ENCODE results near the gene MCL1. TPM values are rescaled to one million over a fixed set of nuclear protein-coding genes. Genes with fewer than 3 reads are reported as not detected.
A peak's percentile ranks its signal among the peaks of the same experiment; 100 is the strongest.

Gene MCL1
- total and polyA plus RNA-seq, 10 of the 15 experiments (the other 5 are each of a cell fraction or from before 2014, with no cell fraction given), result 18.1 to 148 (median 86.4) TPM

DNA sequence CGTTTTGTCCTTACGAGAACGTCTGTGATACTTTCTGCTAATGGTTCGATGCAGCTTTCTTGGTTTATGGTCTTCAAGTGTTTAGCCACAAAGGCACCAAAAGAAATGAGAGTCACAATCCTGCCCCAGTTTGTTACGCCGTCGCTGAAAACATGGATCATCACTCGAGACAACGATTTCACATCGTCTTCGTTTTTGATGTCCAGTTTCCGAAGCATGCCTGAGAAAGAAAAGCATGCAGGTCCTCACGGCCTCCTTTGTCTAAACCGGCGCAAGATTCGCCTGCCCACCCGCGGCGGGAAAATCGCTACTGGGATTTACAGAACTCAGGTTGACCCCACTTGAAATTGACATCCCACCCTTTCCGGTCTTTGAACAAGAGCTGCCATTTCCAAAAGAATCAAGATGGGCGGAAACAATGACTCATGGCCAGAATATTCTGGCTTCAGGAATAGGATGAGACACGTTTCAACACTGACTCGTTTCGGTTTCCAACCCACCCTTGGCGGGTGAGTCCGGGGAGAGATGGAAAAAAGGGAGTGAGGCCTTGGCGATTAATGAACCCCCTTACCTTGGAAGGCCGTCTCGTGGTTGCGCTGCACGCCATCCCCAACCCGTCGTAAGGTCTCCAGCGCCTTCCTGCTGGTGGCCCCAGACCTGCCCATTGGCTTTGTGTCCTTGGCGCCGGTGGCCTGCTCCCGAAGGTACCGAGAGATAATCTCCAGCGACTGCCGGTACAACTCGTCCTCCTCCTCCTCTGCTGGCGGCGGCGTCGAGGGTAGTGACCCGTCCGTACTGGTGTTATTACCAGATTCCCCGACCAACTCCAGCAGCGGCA lies 919 bp downstream of the MCL1 start (continued):
- TF ChIP-seq, protein P1, sequence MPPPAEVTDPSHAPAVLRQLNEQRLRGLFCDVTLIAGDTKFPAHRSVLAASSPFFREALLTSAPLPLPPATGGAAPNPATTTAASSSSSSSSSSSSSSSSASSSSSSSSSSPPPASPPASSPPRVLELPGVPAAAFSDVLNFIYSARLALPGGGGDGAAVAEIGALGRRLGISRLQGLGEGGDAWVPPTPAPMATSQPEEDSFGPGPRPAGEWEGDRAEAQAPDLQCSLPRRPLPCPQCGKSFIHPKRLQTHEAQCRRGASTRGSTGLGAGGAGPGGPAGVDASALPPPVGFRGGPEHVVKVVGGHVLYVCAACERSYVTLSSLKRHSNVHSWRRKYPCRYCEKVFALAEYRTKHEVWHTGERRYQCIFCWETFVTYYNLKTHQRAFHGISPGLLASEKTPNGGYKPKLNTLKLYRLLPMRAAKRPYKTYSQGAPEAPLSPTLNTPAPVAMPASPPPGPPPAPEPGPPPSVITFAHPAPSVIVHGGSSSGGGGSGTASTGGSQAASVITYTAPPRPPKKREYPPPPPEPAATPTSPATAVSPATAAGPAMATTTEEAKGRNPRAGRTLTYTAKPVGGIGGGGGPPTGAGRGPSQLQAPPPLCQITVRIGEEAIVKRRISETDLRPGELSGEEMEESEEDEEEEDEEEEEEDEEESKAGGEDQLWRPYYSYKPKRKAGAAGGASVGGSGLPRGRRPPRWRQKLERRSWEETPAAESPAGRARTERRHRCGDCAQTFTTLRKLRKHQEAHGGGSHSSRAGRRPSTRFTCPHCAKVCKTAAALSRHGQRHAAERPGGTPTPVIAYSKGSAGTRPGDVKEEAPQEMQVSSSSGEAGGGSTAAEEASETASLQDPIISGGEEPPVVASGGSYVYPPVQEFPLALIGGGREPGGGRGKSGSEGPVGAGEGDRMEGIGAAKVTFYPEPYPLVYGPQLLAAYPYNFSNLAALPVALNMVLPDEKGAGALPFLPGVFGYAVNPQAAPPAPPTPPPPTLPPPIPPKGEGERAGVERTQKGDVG (CRISPR knock-in tag; IDR thresholded peaks at IDR 0.05), result no peak
- TF ChIP-seq RB1 (IDR thresholded peaks at IDR 0.05; ENCODE audit: borderline replicate concordance), result no peak
- no peak for TF ChIP-seq HCFC1 (IDR thresholded peaks at IDR 0.05; ENCODE audit: low read length)
- TF ChIP-seq POLR2AphosphoS5 (IDR thresholded peaks at IDR 0.05; ENCODE audit: low read length), result peak; percentile 21
- no peak for TF ChIP-seq ZNF24 (IDR thresholded peaks at IDR 0.05)
- TF ChIP-seq, protein P2, sequence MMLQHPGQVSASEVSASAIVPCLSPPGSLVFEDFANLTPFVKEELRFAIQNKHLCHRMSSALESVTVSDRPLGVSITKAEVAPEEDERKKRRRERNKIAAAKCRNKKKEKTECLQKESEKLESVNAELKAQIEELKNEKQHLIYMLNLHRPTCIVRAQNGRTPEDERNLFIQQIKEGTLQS (IDR thresholded peaks at IDR 0.05; ENCODE audit: borderline replicate concordance, extremely low read depth, low read depth, low read length), result no peak
- no peak for TF ChIP-seq SMARCA5 (IDR thresholded peaks at IDR 0.05)
- no peak for TF ChIP-seq CEBPB (IDR thresholded peaks at IDR 0.05; ENCODE audit: borderline replicate concordance in 1 of 2, low read depth in 2 of 2, low read length in 2 of 2)
- TF ChIP-seq ATF7 (IDR thresholded peaks at IDR 0.05; ENCODE audit: low read depth), result 0 out of 2 replicates have a peak, but pooled peaks have one; percentile 12
- TF ChIP-seq PML (IDR thresholded peaks at IDR 0.05; ENCODE audit: low read length), result no peak
- TF ChIP-seq GABPA (IDR thresholded peaks at IDR 0.05; ENCODE audit: low read depth), result no peak
- TF ChIP-seq TAF1 (IDR thresholded peaks at IDR 0.05; ENCODE audit: borderline replicate concordance, low read depth, low read length), result no peak
- peak; percentile 58; the same call in 1 of the 2 replicates for TF ChIP-seq SIN3A (IDR thresholded peaks at IDR 0.05; ENCODE audit: low read depth, low read length)
- TF ChIP-seq, protein P3, sequence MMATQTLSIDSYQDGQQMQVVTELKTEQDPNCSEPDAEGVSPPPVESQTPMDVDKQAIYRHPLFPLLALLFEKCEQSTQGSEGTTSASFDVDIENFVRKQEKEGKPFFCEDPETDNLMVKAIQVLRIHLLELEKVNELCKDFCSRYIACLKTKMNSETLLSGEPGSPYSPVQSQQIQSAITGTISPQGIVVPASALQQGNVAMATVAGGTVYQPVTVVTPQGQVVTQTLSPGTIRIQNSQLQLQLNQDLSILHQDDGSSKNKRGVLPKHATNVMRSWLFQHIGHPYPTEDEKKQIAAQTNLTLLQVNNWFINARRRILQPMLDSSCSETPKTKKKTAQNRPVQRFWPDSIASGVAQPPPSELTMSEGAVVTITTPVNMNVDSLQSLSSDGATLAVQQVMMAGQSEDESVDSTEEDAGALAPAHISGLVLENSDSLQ (IDR thresholded peaks at IDR 0.05), result no peak
- no peak for TF ChIP-seq JUNB (IDR thresholded peaks at IDR 0.05)
- TF ChIP-seq, protein P4, sequence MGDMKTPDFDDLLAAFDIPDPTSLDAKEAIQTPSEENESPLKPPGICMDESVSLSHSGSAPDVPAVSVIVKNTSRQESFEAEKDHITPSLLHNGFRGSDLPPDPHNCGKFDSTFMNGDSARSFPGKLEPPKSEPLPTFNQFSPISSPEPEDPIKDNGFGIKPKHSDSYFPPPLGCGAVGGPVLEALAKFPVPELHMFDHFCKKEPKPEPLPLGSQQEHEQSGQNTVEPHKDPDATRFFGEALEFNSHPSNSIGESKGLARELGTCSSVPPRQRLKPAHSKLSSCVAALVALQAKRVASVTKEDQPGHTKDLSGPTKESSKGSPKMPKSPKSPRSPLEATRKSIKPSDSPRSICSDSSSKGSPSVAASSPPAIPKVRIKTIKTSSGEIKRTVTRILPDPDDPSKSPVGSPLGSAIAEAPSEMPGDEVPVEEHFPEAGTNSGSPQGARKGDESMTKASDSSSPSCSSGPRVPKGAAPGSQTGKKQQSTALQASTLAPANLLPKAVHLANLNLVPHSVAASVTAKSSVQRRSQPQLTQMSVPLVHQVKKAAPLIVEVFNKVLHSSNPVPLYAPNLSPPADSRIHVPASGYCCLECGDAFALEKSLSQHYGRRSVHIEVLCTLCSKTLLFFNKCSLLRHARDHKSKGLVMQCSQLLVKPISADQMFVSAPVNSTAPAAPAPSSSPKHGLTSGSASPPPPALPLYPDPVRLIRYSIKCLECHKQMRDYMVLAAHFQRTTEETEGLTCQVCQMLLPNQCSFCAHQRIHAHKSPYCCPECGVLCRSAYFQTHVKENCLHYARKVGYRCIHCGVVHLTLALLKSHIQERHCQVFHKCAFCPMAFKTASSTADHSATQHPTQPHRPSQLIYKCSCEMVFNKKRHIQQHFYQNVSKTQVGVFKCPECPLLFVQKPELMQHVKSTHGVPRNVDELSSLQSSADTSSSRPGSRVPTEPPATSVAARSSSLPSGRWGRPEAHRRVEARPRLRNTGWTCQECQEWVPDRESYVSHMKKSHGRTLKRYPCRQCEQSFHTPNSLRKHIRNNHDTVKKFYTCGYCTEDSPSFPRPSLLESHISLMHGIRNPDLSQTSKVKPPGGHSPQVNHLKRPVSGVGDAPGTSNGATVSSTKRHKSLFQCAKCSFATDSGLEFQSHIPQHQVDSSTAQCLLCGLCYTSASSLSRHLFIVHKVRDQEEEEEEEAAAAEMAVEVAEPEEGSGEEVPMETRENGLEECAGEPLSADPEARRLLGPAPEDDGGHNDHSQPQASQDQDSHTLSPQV (IDR thresholded peaks at IDR 0.05), result no peak
- no peak for TF ChIP-seq RAD51 (IDR thresholded peaks at IDR 0.05)
- TF ChIP-seq, protein P5, sequence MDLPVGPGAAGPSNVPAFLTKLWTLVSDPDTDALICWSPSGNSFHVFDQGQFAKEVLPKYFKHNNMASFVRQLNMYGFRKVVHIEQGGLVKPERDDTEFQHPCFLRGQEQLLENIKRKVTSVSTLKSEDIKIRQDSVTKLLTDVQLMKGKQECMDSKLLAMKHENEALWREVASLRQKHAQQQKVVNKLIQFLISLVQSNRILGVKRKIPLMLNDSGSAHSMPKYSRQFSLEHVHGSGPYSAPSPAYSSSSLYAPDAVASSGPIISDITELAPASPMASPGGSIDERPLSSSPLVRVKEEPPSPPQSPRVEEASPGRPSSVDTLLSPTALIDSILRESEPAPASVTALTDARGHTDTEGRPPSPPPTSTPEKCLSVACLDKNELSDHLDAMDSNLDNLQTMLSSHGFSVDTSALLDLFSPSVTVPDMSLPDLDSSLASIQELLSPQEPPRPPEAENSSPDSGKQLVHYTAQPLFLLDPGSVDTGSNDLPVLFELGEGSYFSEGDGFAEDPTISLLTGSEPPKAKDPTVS (IDR thresholded peaks at IDR 0.05; ENCODE audit: low read depth, low read length), result no peak
- no peak for TF ChIP-seq POU2F2 (IDR thresholded peaks at IDR 0.05; ENCODE audit: borderline replicate concordance, low read depth, low read length)
